ENCODE data around the gene UNC5B.

DNA sequence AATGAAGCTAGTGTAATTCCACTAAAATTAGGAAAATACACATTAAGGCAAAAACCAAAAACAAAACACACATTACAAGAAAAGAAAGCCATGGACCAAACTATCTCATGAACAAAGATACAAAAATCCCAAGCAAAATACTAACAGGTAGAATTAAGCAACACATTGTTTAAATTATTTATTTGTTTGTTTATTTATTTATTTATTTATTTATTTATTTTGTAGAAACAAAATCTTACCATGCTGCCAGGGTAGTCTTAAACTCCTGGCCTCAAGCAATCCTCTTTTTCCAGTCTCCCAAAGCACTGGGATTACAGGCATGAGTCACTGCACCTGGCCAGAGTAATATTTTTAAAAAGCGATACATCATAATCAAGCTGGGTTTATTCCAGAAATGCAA lies 99.8 kb downstream of the UNC5B start:
- TF ChIP-seq, protein P1, sequence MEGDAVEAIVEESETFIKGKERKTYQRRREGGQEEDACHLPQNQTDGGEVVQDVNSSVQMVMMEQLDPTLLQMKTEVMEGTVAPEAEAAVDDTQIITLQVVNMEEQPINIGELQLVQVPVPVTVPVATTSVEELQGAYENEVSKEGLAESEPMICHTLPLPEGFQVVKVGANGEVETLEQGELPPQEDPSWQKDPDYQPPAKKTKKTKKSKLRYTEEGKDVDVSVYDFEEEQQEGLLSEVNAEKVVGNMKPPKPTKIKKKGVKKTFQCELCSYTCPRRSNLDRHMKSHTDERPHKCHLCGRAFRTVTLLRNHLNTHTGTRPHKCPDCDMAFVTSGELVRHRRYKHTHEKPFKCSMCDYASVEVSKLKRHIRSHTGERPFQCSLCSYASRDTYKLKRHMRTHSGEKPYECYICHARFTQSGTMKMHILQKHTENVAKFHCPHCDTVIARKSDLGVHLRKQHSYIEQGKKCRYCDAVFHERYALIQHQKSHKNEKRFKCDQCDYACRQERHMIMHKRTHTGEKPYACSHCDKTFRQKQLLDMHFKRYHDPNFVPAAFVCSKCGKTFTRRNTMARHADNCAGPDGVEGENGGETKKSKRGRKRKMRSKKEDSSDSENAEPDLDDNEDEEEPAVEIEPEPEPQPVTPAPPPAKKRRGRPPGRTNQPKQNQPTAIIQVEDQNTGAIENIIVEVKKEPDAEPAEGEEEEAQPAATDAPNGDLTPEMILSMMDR (optimal IDR thresholded peaks at IDR 0.05 in 1 of 3, IDR thresholded peaks at IDR 0.05 in 1 of 3, conservative IDR thresholded peaks at IDR 0.05 in 1 of 3; ENCODE audit: extremely low read depth in 1 of 3, insufficient read depth in 2 of 3, low read length in 3 of 3), result no peak
- no peak for TF ChIP-seq EZH2 (IDR thresholded peaks at IDR 0.05; ENCODE audit: low read length)
